ENCODE data around the gene GSTM4. TPM values are rescaled to one million over a fixed set of nuclear protein-coding genes. Genes with fewer than 3 reads are reported as not detected.

The GSTM4 gene
- total RNA-seq, 1 experiment from 2014 or later = 22.0 TPM

- intact Hi-C loops (cut with micrococcal nuclease; ENCODE audit: unreplicated experiment) = no loop called here
- H3K4me3 ChIP-seq (ENCODE audit: low read depth in 2 of 2, low read length in 2 of 2) = no peak overlapping the region
- POLR2A ChIA-PET = no interaction called here
Measured at GRCh38 chr1:109625601-109626560, 30.0 kb upstream of the GSTM4 start.

GRCh38 chr1:109626682-109627408 lies 29.1 kb upstream of the GSTM4 start:
- POLR2A ChIA-PET = no interaction called here
- H3K27me3 ChIP-seq (ENCODE audit: control insufficient read depth, insufficient read depth, low read length) = no peaks in the 10 kb centered on the region
- intact Hi-C loops (cut with micrococcal nuclease; ENCODE audit: unreplicated experiment) (no loop called here), in situ Hi-C loops (cut with HindIII; ENCODE audit: low pct_unique_long_range_greater_than_20kb, low sequenced_read_pairs) (no loop called here)
- TF ChIP-seq POLR2AphosphoS5 (IDR thresholded peaks at IDR 0.05; ENCODE audit: low read depth, low read length) = no peak
- TF ChIP-seq TCF7L2 (IDR thresholded peaks at IDR 0.05; ENCODE audit: low read depth, low read length) = no peak
- no peak for TF ChIP-seq CTCF (IDR thresholded peaks at IDR 0.05)
- TF ChIP-seq SIN3A (IDR thresholded peaks at IDR 0.05; ENCODE audit: borderline replicate concordance, insufficient read depth, low read depth, low read length) = no peak
- TF ChIP-seq, protein P1, sequence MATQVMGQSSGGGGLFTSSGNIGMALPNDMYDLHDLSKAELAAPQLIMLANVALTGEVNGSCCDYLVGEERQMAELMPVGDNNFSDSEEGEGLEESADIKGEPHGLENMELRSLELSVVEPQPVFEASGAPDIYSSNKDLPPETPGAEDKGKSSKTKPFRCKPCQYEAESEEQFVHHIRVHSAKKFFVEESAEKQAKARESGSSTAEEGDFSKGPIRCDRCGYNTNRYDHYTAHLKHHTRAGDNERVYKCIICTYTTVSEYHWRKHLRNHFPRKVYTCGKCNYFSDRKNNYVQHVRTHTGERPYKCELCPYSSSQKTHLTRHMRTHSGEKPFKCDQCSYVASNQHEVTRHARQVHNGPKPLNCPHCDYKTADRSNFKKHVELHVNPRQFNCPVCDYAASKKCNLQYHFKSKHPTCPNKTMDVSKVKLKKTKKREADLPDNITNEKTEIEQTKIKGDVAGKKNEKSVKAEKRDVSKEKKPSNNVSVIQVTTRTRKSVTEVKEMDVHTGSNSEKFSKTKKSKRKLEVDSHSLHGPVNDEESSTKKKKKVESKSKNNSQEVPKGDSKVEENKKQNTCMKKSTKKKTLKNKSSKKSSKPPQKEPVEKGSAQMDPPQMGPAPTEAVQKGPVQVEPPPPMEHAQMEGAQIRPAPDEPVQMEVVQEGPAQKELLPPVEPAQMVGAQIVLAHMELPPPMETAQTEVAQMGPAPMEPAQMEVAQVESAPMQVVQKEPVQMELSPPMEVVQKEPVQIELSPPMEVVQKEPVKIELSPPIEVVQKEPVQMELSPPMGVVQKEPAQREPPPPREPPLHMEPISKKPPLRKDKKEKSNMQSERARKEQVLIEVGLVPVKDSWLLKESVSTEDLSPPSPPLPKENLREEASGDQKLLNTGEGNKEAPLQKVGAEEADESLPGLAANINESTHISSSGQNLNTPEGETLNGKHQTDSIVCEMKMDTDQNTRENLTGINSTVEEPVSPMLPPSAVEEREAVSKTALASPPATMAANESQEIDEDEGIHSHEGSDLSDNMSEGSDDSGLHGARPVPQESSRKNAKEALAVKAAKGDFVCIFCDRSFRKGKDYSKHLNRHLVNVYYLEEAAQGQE (IDR thresholded peaks at IDR 0.05; ENCODE audit: insufficient read depth in 1 of 2, low read depth in 2 of 2, low read length in 1 of 2) = no peak
- ATAC-seq (no peak), DNase-seq (ENCODE audit: low read depth, low spot score) (no peak)
- CTCF ChIA-PET = no interaction called here
- no peak overlapping the region for H3K27ac ChIP-seq (ENCODE audit: low read length)
- H3K36me3 ChIP-seq (ENCODE audit: control insufficient read depth, insufficient read depth, low read length) = no peaks in the 10 kb centered on the region
- peaks cover 8% of the 10 kb centered on the region; the same call in 1 of the 2 replicates for H3K4me1 ChIP-seq (ENCODE audit: control insufficient read depth, insufficient read depth, low read length)
- no peak overlapping the region for H3K4me3 ChIP-seq (ENCODE audit: low read depth in 2 of 2, low read length in 2 of 2)
- no TSS peak for BruUV-seq (replicated peaks)
- no peaks in the 10 kb centered on the region for H3K9me3 ChIP-seq (ENCODE audit: control insufficient read depth, insufficient read depth, low read depth, low read length)

More at GRCh38 chr1:109625601-109626560, 30.0 kb upstream of the GSTM4 start:
- Histone ChIP-seq H3K4me1 (ENCODE audit: control insufficient read depth, insufficient read depth, low read length) (peaks cover 8% of the 10 kb centered on the region; the same call in 1 of the 2 replicates), H3K9me3 (ENCODE audit: control insufficient read depth, insufficient read depth, low read depth, low read length) (no peaks in the 10 kb centered on the region), H3K36me3 (ENCODE audit: control insufficient read depth, insufficient read depth, low read length) (no peaks in the 10 kb centered on the region), H3K27ac (ENCODE audit: low read length) (no peak overlapping the region), H3K27me3 (ENCODE audit: control insufficient read depth, insufficient read depth, low read length) (no peaks in the 10 kb centered on the region)
- no peak for DNase-seq (ENCODE audit: low read depth, low spot score)
- TF ChIP-seq POLR2AphosphoS5 (IDR thresholded peaks at IDR 0.05; ENCODE audit: low read depth, low read length) (no peak), CTCF (IDR thresholded peaks at IDR 0.05) (no peak), SIN3A (IDR thresholded peaks at IDR 0.05; ENCODE audit: borderline replicate concordance, insufficient read depth, low read depth, low read length) (no peak), TCF7L2 (IDR thresholded peaks at IDR 0.05; ENCODE audit: low read depth, low read length) (no peak)
- TF ChIP-seq, protein P1 (IDR thresholded peaks at IDR 0.05; ENCODE audit: insufficient read depth in 1 of 2, low read depth in 2 of 2, low read length in 1 of 2) = no peak
- CTCF ChIA-PET = no interaction called here
- in situ Hi-C loops (cut with HindIII; ENCODE audit: low pct_unique_long_range_greater_than_20kb, low sequenced_read_pairs) = no loop called here
- no peak for ATAC-seq
- no TSS peak for BruUV-seq (replicated peaks)

All from Panc1 (cell line).